ENCODE measurements around the gene PGM5.
"Not testable (repeated sequence)": the region's sequence is repeated elsewhere in the genome, so short reads cannot be mapped to it uniquely, and the experiment has no call there.

The PGM5 gene

DNA sequence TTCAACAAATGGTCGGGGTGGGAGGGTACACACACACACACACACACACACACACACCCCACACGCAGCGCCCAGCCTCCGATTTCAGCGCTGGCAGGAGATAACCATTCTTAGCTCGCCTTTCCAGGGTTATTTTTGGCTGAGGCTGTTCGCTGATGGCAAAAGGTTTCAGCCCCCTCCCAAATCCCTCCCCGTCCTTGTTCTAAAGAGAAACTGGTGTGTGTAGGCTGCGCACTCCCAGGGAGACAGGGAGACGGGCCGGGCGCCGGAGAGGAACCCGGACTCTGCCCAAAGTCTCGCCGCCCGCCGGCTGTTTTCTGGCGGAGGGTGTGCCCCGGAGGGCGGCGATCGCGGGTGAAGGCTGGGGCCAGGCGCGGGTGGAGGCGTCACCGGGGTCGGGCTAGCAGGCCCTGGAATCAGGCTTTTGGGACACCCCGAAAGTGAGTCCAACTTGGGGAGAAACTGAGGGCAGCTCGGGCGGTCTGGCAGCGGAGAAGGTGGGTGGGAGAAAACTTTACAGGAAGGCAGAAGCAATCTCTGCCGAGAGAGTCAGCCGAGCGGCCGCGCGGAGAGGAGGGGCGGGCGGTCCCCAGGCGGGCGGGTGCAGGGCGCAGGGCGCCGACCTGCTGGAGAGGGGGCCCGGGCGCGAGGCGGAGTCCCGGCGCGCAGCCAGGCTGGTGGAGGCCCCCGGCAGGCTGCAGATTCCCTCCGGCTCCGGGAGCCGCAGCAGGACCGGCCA, at the start of gene PGM5:
TSS of gene PGM5 (plus strand) at position 232 of the 739 bp plus-strand sequence. CDS start 517 bp downstream, outside the sequence.
- DNase-seq (ENCODE audit: low read depth): not testable (repeated sequence)

DNA sequence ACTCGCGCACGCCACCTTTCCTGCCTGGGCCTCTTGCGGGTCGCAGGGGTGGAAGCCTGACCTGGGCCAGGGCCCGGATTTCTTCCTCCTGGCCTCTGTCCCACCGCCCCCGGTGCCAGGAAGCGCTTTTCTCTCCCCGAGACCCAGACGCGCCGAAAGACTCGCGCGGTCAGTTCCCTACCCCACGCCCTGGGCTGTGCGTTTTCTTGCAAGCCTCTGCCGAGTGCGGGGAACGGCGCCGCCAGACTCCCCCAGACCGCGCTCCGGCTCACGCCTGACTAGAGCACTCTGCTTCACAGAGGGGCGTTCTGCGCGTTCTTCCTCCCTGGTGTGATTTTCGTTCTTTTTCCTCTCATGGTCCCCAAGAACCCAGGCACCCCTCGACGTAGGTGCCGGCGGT, 49.3 kb upstream of the PGM5 start:
- not testable (repeated sequence) for DNase-seq (ENCODE audit: low read depth)

DNA sequence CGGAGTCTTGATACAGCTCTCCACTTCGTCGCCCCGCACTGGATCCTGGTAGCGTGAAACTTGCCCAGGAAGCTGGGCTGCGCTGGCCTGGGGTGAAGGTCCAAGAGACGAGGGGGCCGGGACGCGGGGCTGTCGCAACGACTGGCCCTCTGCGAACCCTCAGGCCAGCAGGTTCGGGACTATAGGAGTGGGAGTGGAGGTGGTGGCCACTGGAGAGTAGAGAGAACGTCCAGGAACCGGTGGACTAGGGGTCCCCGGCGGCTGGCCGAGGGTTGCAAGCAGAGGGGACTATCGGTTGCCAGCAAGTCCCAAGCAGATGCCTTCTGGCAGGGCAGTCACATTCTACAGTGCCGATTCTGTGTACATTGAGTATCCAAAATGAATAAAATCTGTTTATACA, 48.8 kb upstream of the PGM5 start:
- DNase-seq (ENCODE audit: low read depth): not testable (repeated sequence)

DNA sequence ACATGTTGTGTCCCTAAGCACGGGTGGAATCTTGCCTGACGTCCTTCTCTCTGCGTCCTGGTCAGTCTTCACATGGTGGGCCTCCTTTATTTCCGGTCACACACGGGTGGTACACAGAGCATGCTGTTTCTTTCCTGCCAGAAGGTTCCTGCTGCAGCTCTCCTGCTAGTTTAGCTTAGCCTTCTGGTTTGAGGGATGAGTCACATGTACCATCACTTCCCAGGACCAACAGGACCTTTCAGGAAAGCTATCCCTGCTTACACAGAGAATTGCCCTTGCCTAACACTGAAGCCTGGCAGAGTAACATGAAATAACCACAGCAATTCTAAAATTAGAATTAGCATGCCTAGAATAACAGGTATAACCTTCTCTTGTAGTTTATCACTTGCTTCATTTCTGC, 45.2 kb upstream of the PGM5 start:
- DNase-seq (ENCODE audit: low read depth): not testable (repeated sequence)

DNA sequence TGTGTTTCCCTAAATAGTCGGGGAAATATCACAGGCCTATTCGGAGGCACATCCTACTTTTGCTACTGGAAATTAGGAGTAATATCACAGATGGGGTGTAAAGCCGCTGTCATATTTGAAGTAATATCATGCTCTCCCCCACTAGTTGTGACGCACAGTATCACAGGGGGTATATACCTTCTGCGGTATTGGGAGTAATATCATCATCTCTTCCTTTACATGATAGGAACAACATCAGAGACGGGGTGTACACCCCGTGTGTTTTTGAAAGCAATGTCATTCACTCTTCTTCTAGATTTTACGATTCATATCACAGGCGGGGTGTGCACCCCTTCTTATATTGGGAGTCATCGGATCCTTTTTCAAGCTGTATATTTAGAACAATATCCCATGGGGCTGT, 38.2 kb upstream of the PGM5 start:
- DNase-seq (ENCODE audit: low read depth): not testable (repeated sequence)

DNA sequence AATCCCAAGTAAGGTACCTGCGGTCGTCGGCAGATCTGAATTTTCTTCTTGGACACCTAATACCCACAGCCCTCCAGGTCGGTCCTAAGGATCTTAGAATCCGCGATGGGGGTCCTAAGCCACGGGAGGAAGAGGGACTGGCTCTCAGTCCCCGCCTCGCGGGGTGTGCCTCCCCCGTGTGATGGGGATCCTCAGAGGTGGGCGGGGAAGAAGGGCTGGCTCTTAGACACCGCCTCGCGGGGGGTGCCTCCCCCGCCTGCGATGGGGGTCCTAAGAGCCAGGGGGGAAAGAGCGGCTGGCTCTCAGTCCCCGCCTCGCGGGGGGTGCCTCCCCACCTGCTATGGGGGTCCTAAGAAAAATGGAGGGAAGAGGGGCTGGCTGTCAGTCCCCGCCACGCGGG, 32.7 kb upstream of the PGM5 start:
- DNase-seq (ENCODE audit: low read depth): not testable (repeated sequence)

DNA sequence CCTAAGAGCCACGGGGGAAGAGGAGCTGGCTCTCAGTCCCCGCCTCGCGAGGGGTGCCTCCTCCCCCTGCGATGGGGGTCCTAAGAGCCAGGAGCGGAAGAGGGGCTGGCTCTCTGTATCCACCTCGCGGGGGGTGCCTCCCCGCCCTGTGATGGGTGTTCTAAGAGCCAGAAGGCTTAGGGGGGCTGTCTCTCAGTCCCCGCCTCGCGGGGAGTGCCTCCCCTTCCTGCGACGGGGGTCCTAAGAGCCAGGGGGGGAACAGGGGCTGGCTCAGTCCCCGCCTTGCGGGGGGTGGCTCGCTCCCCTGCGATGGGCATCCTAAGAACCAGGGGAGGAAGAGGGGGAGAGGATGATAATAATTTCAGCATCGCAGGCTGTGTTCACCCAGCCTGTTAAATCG, 31.9 kb upstream of the PGM5 start:
- not testable (repeated sequence) for DNase-seq (ENCODE audit: low read depth)

DNA sequence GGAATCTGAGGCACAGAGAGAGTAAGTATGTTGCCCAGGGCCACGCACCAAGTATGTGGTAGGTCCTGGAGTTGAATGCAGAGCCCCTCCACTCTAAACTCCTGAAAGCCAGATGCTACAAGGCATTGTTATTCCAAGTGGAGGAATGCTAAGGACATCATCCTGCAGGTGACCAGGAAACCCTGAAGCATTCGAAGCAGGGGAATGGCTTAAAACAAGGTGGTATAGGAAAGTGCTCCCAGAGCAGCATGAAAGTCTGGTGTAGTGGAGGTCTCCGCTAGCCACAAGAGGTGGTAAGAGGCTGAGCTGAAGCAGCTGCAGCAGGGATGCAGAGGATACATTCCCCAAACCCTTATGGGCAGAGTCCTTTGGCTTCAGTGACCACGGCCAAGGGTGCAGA, 27.3 kb upstream of the PGM5 start:
- not testable (repeated sequence) for DNase-seq (ENCODE audit: low read depth)

DNA sequence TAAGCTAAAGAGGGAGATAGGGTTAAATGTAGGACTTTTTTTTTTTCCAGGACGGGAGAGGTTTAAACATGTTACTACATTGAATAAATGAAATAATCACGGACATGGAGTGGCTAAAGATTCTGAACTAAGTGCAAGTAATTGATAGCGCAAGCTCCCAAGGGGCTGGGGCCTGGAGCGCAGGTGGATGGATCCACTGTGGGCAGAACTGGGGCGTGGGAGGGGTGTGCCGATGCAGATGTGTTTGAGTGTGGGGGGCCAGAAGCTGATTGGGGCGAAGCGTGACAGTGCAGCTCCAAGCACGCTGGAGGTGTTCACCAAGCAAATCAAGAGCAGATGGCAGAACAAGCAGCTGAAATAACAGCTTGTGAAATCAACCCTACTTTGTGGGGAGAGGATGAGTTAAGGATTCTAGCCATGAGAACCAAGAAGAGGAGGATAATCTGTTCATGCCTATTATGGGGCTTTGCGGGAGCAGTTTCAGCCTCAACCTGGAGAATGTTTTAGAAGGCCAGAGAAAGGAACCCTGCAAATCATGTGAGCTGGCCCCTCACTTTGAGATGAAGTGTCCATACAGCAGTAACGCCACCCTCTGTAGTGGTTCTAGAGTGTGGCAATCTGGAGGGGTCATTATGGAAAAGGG, 25.8 kb upstream of the PGM5 start:
- not testable (repeated sequence) for DNase-seq (ENCODE audit: low read depth)

DNA sequence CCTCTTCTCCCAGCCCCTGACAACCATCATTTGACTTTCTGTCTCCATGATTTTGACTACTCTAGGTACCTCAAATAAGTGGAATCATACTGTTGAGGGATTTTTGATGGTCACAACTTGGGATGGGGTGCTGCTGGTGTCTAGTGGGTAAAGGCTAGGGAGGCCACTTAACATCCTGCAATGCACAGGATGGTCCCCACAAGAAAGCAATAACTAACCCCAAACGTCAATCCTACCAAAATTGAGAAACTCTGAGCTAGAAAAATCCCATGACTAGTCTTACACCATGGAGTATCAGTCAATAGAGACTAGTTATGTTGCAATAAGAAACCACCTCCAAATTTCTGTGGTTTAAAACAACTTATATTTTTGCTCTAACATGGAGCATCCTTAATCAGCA, 24.3 kb upstream of the PGM5 start:
- DNase-seq (ENCODE audit: low read depth): not testable (repeated sequence)

DNA sequence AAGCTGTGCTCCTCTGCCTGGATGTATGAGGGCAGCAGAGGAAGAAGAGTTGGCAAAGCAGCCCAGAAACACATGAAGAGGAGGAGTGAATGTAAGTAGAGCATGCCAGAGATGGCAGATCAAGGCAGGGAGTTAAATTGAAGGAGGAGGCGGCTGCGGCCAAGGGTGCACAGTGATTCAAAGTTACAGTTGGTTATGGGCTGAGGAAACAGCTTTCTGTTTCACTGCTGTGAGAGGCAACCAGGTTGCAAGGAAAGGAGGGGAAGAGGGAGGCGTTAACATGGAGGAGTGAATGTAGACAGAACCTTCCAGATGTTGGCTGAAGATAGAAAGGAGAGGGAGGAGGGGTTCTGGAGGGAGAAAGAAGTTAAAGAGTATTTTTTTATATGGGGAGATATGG, 20.5 kb upstream of the PGM5 start:
- not testable (repeated sequence) for DNase-seq (ENCODE audit: low read depth)

DNA sequence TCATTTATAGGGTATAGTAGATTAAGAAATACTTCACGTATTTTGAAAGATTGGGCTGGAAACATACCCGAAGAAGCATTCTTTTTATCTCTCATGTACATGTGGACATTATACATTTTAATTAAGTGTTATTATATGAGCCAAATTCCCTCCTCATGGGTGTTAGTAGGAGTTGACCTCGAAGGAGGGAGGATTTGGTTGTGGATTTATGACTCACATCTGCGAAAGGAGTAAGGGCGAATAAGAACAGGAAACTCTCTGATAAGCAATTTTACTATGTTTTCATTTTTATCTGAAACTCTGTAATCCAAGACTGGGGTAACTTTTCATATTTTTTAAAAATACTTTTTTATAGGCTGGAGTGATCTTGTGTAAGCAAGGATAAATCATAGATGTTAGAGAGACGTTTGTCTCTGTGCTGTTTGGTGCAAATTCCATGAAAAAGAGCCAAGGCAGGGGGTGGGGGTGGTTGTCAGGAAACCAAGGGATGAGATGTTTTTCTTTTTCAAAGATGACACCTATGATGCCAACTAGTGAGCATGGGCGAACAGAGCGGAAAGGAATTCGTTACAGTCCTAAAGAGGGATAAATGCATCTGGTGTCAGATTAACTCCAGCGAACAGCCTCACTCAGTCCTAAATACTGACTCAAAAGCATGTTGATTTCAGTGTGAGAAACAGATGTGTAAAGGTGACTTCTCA, 19.6 kb upstream of the PGM5 start:
- DNase-seq (ENCODE audit: low read depth): not testable (repeated sequence)

DNA sequence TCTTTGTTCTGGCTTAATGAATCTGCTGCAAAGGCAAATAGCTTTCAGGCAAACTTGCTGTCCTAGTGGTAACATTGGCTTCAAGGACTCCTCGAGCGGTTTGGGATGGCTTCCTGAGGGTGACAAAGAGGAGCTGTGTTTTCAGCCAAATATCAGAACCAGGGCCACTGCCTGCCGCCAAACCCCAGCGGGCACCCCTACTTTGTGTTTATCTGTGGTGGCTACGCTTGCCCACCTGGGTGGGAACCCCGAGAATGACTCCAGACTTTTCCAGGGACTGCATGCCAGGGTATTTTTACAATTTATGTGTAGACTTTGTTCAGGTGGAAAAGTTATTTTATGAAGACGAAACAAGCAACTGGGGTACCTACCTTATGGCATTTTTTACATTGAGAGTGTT, 18.4 kb upstream of the PGM5 start:
- DNase-seq (ENCODE audit: low read depth): not testable (repeated sequence)

DNA sequence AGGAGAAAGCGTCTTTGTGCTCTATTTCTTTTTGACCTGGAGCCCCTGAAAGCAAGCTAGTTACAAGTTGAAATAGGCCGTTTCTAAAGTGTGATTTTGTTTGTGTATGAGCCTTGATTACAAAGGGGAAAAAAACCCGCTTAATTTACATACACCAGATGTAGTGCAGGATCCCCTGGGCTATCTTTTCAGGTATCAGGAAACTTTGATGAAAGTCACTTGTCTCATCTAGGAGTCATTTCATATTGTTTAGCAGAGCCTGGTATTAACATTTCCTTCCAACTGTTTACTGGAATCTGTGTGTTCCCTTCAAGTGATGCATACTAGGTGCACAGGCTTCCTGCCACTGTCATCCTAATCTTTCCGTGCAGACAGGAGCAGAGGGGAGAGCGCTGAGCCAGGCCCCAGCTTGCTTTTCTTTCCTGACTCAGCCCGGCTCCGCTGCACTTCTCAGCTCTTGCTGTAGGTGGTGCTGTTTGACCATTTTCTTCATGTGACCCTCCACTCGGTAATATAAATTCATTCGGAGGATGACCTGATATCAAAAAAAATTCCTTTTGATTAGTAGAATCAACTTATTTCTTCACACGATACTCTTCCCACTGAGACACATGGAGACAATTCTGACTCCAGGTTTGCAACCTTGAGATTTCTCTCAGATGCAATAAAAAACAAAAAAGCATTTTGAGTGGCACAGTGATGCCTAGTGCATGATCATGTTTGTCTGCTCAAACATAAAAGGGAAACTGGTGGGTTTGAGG, 14.0 kb upstream of the PGM5 start:
- not testable (repeated sequence) for DNase-seq (ENCODE audit: low read depth)

DNA sequence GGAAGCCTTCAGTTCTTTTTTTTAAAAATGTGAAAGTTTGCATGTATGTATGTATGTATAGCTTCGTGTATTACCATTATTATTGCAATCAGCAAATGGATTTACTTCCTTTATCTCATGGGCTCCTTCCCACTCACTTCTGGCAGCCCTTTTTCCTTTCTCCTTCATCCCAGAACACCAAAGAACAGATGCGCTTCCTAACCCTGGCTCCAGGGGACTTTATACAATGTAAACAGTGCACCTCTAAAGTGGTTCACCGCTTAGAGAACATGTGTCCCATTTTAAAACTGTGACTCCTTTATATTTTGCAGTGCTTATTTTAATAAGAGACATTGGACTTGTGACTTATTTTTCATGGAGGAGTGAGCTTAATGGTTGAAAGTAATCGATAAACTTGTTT, 13.2 kb upstream of the PGM5 start:
- not testable (repeated sequence) for DNase-seq (ENCODE audit: low read depth)

DNA sequence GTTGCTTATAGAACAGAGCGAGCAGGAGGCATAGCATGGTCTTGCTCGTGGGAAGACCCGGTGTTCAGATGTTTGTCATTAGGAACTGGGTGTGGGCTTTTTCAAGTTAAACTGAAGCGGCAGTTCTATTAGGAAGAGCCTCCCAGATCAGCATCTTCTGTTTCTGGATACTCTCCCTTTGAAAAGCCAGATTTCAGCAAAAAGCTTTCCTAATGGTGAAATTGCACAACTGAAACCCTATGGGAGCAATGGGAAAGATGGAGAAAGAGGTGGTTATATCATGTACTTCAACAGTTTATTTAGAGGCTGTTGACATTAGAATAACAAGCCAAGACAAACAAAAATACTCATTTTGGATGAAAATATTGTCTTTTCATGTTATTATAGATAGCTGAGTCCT, 12.4 kb upstream of the PGM5 start:
- not testable (repeated sequence) for DNase-seq (ENCODE audit: low read depth)

DNA sequence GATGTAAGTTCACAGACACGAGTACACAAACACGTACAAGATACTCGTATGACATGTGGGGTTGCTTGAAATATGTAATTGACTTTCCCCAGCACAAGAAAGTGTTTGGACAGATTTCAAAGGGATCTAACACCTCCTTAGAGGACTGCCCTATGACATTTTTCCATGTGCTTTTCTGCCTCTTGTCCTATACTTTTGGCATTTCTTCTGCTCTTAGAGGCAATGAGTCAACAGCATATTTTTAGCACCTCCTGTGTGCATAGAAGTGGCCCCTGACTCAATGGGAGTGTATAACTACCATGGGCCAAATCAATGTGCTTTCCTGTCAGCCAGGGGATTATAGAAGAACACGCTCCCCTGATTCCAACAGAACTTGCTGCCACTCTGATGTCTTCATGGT, 4.7 kb upstream of the PGM5 start:
- not testable (repeated sequence) for DNase-seq (ENCODE audit: low read depth)

DNA sequence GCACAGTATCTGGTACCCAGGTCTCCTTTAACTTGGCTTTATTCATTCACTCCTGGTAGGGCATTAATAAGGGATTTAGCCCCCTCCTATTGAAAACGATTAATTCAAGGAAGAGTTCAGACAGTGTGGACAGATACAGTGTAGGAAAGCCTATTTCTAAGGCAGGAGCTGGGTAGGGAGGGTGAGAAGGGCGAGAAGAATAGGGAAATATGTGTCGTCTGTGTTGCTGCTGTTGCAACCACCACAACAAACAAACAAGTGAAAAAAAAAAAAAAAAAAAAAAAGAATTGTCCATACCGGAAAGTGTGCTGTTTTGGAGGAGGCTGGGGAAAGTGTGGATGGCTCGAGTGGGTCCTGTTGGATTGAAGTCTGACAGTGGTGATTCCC, 425 bp upstream of the PGM5 start:
- DNase-seq (ENCODE audit: low read depth): not testable (repeated sequence)

DNA sequence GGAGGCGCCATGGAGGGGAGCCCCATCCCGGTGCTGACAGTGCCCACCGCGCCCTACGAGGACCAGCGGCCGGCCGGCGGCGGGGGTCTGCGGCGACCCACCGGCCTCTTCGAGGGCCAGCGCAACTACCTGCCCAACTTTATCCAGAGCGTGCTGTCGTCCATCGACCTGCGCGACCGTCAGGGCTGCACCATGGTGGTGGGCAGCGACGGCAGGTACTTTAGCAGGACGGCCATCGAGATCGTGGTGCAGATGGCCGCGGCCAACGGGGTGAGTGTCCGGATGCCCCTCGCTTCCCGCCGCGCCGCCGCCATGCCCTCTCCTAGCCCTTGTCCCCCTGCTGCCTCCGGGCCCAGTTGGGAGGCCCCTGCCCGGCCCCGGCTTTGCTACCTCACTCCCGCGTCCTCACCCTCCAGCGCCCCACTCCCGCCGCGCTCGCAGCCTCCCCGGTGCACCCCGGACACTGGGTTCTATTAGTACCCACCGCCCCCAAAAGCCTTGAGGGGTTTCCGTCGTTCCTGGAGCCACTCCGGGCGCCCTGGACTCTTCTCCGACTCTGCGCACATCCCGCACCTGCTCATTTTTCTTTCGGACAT, 806 bp downstream of the PGM5 start:
- DNase-seq (ENCODE audit: low read depth): not testable (repeated sequence)

DNA sequence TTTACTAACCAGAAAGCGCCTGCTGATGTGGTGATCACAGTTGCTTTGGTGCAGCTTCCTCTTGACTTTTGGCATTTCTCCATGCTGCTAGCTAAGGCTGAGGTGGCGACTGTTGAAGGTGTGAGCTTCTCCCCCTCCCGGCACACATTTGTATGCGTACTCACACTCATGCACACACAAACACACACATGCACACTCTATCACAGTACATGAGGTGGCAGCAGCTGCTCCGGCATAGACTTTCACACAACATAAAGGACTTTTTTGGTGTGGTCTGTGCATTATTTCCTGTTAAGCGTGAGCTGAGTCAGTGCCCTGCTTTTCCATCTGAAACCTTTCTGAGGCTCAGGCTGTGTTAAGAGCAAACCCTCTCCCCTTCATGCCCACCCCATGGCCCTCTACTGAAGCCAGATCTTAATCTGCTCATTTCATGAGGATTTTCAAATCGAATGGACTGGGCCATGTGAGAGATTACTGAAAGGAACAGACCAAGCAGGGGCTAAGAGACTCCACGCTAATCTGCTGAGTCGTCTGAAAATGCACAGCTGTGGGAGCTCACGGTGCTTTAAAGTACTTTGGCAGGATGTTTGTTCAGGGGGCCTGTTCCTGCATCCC, 10.6 kb downstream of the PGM5 start:
- DNase-seq (ENCODE audit: low read depth): not testable (repeated sequence)

DNA sequence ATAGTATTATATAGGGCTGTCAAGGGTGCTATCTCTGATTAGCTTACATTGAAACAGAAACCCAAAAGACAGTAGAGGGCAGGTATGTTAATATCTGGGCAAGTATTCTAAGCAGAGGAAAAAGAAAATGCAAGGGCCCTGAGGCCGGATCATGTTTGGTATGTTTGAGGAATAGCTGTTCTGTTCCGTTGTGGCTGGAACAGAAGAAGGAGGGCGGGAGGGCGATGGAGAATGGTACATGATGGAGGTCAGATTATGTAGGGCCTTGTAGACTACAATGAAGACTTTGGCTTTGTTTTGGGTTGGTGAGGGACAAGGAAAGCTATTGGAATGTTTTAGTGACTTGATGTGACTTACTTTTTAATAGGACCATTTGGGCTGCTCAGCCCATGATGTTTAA, 19.4 kb downstream of the PGM5 start:
- not testable (repeated sequence) for DNase-seq (ENCODE audit: low read depth)
